Ovary (tissue), 3 donors: ENCODE measurements around the gene MX2.

Source experiments
- CTCF ChIP-seq, 3 donors: fragments of 450-650 bp in 2 of 3; fragments of 200-600 bp in 1 of 3; IDR thresholded peaks; one replicate each; pipeline versions ENCODE4 v1.5.1 to v1.8.0; 2016 to 2022; ENCODE audit warnings: antibody characterized with exemption in 3 of 3, mild to moderate bottlenecking in 1 of 3
- EP300 ChIP-seq: sonication (generic); formaldehyde crosslinking; IDR thresholded peaks from one replicate; pipeline ENCODE4 v1.6.1; 2017; ENCODE audit warnings: antibody characterized with exemption
- POLR2A ChIP-seq: fragments of 450-650 bp; IDR thresholded peaks from one replicate; pipeline ENCODE4 v1.6.1; 2017; ENCODE audit warnings: antibody characterized with exemption, mild to moderate bottlenecking, moderate library complexity
- donor health status: DM: no; HTN: no; CAD: no.

DNA sequence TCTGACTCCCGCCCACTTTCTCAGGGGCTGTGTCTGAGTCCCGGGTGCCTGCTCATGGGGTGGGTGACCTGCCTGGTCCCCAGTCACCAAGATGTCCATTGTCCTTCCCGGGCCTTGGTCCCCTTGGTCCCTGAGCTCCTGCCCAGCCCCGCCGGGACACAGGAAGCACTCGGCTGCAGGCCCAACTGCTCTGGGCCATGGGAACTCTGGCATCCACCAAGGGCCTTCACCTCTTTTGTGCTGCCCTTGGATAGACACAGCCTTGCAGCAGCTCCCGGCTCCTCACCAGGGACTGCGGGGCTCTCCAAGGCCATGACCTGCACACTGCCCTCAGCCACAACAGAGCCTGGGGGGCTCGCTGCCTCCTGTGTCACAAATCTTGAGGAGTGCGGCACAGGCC is 42.1 kb downstream of the MX2 start:
- TF ChIP-seq CTCF (IDR thresholded peaks at IDR 0.05) (no peak), POLR2A (no peak), EP300 (no peak)
